IMR-90 (cell line): ENCODE results near the gene CRACR2B. TPM values are rescaled to one million over a fixed set of nuclear protein-coding genes. Genes with fewer than 3 reads are reported as not detected.

Source experiments
- ATAC-seq: fragments of 200-7000 bp; cut with Tn5 transposase; 2 replicates; pipeline ENCODE4 v1.9.1; 2020; ENCODE audit warnings: low read depth, mild to moderate bottlenecking, moderate library complexity
- BruUV-seq: library from RNA; stranded (reverse); fragments of 400-500 nt; replicated peaks from 2 replicates; lab custom pipeline; 2021; lab: Mats Ljungman, UMichigan
- CTCF ChIA-PET: fragments of 300-600 bp; formaldehyde crosslinking; extraction: SDS; loops from one replicate; lab custom pipeline; 2021; ENCODE audit warnings: antibody characterized with exemption; lab: Yijun Ruan, JAX
- POLR2A ChIA-PET: fragments of 300-600 bp; sonication (Branson Sonifier 250); formaldehyde crosslinking; loops from one replicate; lab custom pipeline; 2022; ENCODE audit warnings: antibody characterized with exemption; ENCODE audit not compliant: unreplicated experiment; lab: Charles Lee
- DNase-seq: peaks from one replicate; pipeline ENCODE4 v3.0.0; 2013
- H2AFZ ChIP-seq: replicated peaks from 2 replicates; pipeline ENCODE3; 2013; ENCODE audit warnings: low read length, mild to moderate bottlenecking; ENCODE audit not compliant: poor library complexity
- H2AK5ac ChIP-seq: 2 replicates; pipeline ENCODE4 v1.6.1; 2013; ENCODE audit warnings: low read depth, low read length, inconsistent platforms
- H2AK9ac ChIP-seq: replicated peaks from 2 replicates; pipeline ENCODE3; 2013; ENCODE audit warnings: mild to moderate bottlenecking, low read depth, low read length, moderate library complexity; ENCODE audit not compliant: poor library complexity
- H2BK120ac ChIP-seq: 2 replicates; pipeline ENCODE4 v1.6.1; 2013; ENCODE audit warnings: low read depth, low read length, inconsistent platforms
- H2BK15ac ChIP-seq: 3 replicates; pipeline ENCODE4 v1.6.1; 2013; ENCODE audit warnings: low read depth, low read length, inconsistent platforms
- H2BK20ac ChIP-seq: 2 replicates; pipeline ENCODE4 v1.6.1; 2013; ENCODE audit warnings: low read depth, mild to moderate bottlenecking, inconsistent platforms, low read length, moderate library complexity
- H2BK5ac ChIP-seq: 2 replicates; pipeline ENCODE4 v1.6.1; 2013; ENCODE audit warnings: mild to moderate bottlenecking, low read depth, low read length, inconsistent platforms; ENCODE audit not compliant: poor library complexity, severe bottlenecking
- H3K14ac ChIP-seq: replicated peaks from 2 replicates; pipeline ENCODE4 v1.6.1; 2013; ENCODE audit warnings: low read depth, low read length, inconsistent platforms
- H3K18ac ChIP-seq: 2 replicates; pipeline ENCODE4 v1.6.1; 2013; ENCODE audit warnings: low read depth, low read length, control low read depth
- H3K23ac ChIP-seq: 2 replicates; pipeline ENCODE4 v1.6.1; 2013; ENCODE audit warnings: low read depth, low read length, inconsistent platforms
- H3K27ac ChIP-seq: 2 replicates; pipeline ENCODE4 v1.5.1; 2013; ENCODE audit warnings: mild to moderate bottlenecking, control low read depth, low read length; ENCODE audit not compliant: insufficient read depth
- H3K27me3 ChIP-seq: 2 replicates; pipeline ENCODE4 v1.6.1; 2013; ENCODE audit warnings: low read length; ENCODE audit not compliant: control insufficient read depth, insufficient read depth
- H3K36me3 ChIP-seq: 2 replicates; pipeline ENCODE4 v1.6.1; 2013; ENCODE audit warnings: low read length, mixed read lengths; ENCODE audit not compliant: control insufficient read depth, insufficient read depth
- H3K4ac ChIP-seq: 2 replicates; pipeline ENCODE4 v1.6.1; 2013; ENCODE audit warnings: low read depth, low read length, inconsistent platforms
- H3K4me1 ChIP-seq: 2 replicates; pipeline ENCODE4 v1.6.1; 2013; ENCODE audit warnings: low read length, mixed read lengths; ENCODE audit not compliant: control insufficient read depth, insufficient read depth
- H3K4me2 ChIP-seq: 2 replicates; pipeline ENCODE4 v1.6.1; 2013; ENCODE audit warnings: low read depth, mild to moderate bottlenecking, control low read depth, low read length, moderate library complexity
- H3K4me3 ChIP-seq: 2 replicates; pipeline ENCODE4 v1.5.1; 2013; ENCODE audit warnings: low read depth, mild to moderate bottlenecking, control low read depth, low read length, moderate library complexity; ENCODE audit not compliant: insufficient read depth
- H3K56ac ChIP-seq: 2 replicates; pipeline ENCODE4 v1.6.1; 2013; ENCODE audit warnings: low read length, inconsistent platforms; ENCODE audit not compliant: insufficient read depth; ENCODE audit errors: extremely low read depth
- H3K79me1 ChIP-seq, 2 experiments: 2 replicates each; pipeline ENCODE4 v1.6.1; 2013; ENCODE audit warnings: low read length in 2 of 2, inconsistent platforms in 1 of 2, low read depth in 1 of 2
- H3K9ac ChIP-seq: 2 replicates; pipeline ENCODE4 v1.6.1; 2013; ENCODE audit warnings: low read depth, low read length, control low read depth
- H3K9me1 ChIP-seq: 2 replicates; pipeline ENCODE4 v1.6.1; 2013; ENCODE audit warnings: low read length, inconsistent platforms; ENCODE audit not compliant: insufficient read depth
- H3K9me3 ChIP-seq: 2 replicates; pipeline ENCODE4 v1.6.1; 2013; ENCODE audit warnings: low read length; ENCODE audit not compliant: control insufficient read depth, insufficient read depth
- H4K20me1 ChIP-seq: 2 replicates; pipeline ENCODE4 v1.6.1; 2013; ENCODE audit warnings: low read length, inconsistent platforms; ENCODE audit not compliant: insufficient read depth
- H4K5ac ChIP-seq: 2 replicates; pipeline ENCODE4 v1.6.1; 2013; ENCODE audit warnings: mild to moderate bottlenecking, low read depth, low read length, control low read depth
- H4K8ac ChIP-seq, 2 experiments: 2 replicates each; pipeline ENCODE4 v1.6.1; 2013; ENCODE audit warnings: low read depth in 2 of 2, low read length in 2 of 2, control low read depth in 1 of 2, inconsistent platforms in 1 of 2
- H4K91ac ChIP-seq: 2 replicates; pipeline ENCODE4 v1.6.1; 2013; ENCODE audit warnings: low read depth, low read length, inconsistent platforms; ENCODE audit not compliant: insufficient read depth
- BHLHE40 ChIP-seq: fragments of 150-350 bp; IDR thresholded peaks from 2 replicates; pipeline ENCODE4 v1.6.1; 2016; ENCODE audit warnings: mild to moderate bottlenecking, low read depth, low read length
- CEBPB ChIP-seq: IDR thresholded peaks from 2 replicates; pipeline ENCODE4 v1.6.1; 2012; ENCODE audit warnings: low read depth, low read length, improper control_type of control experiment
- CHD1 ChIP-seq: IDR thresholded peaks from 2 replicates; pipeline ENCODE4 v1.6.1; 2012; ENCODE audit warnings: low read depth, low read length, improper control_type of control experiment
- FOS ChIP-seq: fragments of 150-350 bp; IDR thresholded peaks from 2 replicates; pipeline ENCODE4 v1.6.1; 2016; ENCODE audit warnings: low read depth, low read length
- MAFK ChIP-seq: IDR thresholded peaks from 2 replicates; pipeline ENCODE4 v1.6.1; 2012; ENCODE audit warnings: low read depth, low read length, improper control_type of control experiment
- MAZ ChIP-seq: IDR thresholded peaks from 2 replicates; pipeline ENCODE4 v1.6.1; 2012; ENCODE audit warnings: low read depth, mild to moderate bottlenecking, low read length, improper control_type of control experiment, moderate library complexity, borderline replicate concordance
- MXI1 ChIP-seq: IDR thresholded peaks from 2 replicates; pipeline ENCODE4 v1.6.1; 2012; ENCODE audit warnings: low read depth, mild to moderate bottlenecking, low read length, moderate library complexity, borderline replicate concordance
- NFE2L2 ChIP-seq: fragments of 150-350 bp; IDR thresholded peaks from 2 replicates; pipeline ENCODE4 v1.6.1; 2016; ENCODE audit warnings: low read depth, mild to moderate bottlenecking, low read length
- POLR2A ChIP-seq: IDR thresholded peaks from 2 replicates; pipeline ENCODE4 v1.6.1; 2012; ENCODE audit warnings: mild to moderate bottlenecking, low read depth, low read length
- RAD21 ChIP-seq: IDR thresholded peaks from 2 replicates; pipeline ENCODE4 v1.6.1; 2012; ENCODE audit warnings: low read length, improper control_type of control experiment
- SMC3 ChIP-seq: fragments of 150-350 bp; IDR thresholded peaks from 2 replicates; pipeline ENCODE4 v1.6.1; 2016; ENCODE audit warnings: low read depth, mild to moderate bottlenecking, antibody characterized with exemption, low read length, moderate library complexity
- WGBS, 2 experiments: methylation state at CpG; one replicate each; pipeline versions ENCODE4 v1.1.5 to v1.1.7; 2013; ENCODE audit warnings: missing lambda C conversion rate in 2 of 2; ENCODE audit not compliant: insufficient read length in 1 of 2; ENCODE audit errors: extremely low coverage in 2 of 2; 5-methylcytosine and 5-hydroxymethylcytosine counted together
- dilution Hi-C: fragments of 300-500 bp; cut with HindIII; formaldehyde crosslinking; loops from one replicate; pipeline ENCODE4 v1.14.3; 2018; ENCODE audit warnings: low sequenced_read_pairs; ENCODE audit not compliant: unreplicated experiment
- in situ Hi-C: fragments of 300-500 bp; cut with MboI; formaldehyde crosslinking; loops from 3 replicates; pipeline ENCODE4 v1.14.3; 2019; ENCODE audit warnings: low sequenced_read_pairs, inconsistent platforms, mixed read lengths
- intact Hi-C: fragments of 100-400 bp; cut with micrococcal nuclease; formaldehyde crosslinking; loops from 2 replicates; pipeline ENCODE4 v1.10.0; 2022
- polyA plus RNA-seq, 3 experiments: library from polyadenylated mRNA; depleted of rRNA; stranded (reverse); fragments of >200 nt; gene quantifications; 2 replicates each; pipeline ENCODE4 v1.2.3, GENCODE V29; 2012; ENCODE audit warnings: low replicate concordance in 1 of 3
- total RNA-seq: library from RNA; depleted of rRNA; stranded (reverse); fragments of >200 nt; gene quantifications from 2 replicates; pipeline ENCODE4 v1.2.3, GENCODE V29; 2012
- TF ChIP-seq, protein P1 (sequence below): fragments of 150-350 bp; IDR thresholded peaks from 2 replicates; pipeline ENCODE4 v1.6.1; 2016; ENCODE audit warnings: low read depth, mild to moderate bottlenecking, low read length, moderate library complexity, borderline replicate concordance
- TF ChIP-seq, protein P2 (sequence below): fragments of 150-350 bp; IDR thresholded peaks from 2 replicates; pipeline ENCODE4 v1.6.1; 2017; ENCODE audit warnings: mild to moderate bottlenecking, antibody characterized with exemption, low read length, low read depth
- TF ChIP-seq, protein P3 (sequence below): conservative IDR thresholded peaks from 2 replicates; pipeline ENCODE4 v1.5.1; 2012; ENCODE audit warnings: mild to moderate bottlenecking, low read depth, low read length, improper control_type of control experiment

The CRACR2B gene
- total and polyA plus RNA-seq, 2 of the 4 experiments (the other 2 are of a cell fraction), result 0.54 to 2.5 TPM

DNA sequence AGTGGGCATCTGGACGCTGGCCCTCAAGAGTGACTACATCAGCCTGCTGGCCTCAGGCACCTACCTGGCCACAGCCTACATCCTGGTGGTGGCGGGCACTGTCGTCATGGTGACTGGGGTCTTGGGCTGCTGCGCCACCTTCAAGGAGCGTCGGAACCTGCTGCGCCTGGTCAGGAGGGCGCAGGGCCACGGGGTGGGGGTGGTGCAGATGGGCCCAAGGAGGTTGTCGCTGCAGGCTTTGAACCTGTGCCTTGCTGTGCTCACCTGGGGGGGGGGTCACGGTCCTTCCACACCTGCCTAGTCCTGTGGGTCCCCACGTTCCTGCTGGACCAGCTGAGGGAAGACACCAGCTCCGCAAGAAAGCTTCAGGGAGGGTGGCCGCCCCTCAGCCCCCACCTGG is 8.6 kb downstream of the CRACR2B start (continued):
- no peak for TF ChIP-seq CEBPB

DNA sequence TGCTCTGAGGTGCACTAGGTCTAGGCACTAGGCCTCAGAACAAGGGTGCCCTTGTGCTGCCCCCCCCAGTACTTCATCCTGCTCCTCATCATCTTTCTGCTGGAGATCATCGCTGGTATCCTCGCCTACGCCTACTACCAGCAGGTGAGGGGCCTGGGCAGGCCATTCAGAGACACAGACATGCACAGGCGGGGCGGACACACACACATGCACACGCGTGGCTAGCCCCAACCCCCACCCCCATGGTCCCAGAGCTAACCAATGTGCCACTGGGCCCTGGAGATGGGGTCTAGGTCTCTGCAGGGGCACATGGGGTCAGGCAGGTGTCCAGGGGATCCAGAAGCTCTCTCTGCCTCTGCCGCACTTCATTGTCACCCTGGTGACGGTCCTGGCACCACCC is 9.0 kb downstream of the CRACR2B start:
- no peak overlapping the region for H3K27ac ChIP-seq
- peak overlapping the region; percentile 82 for H2AK9ac ChIP-seq
- peaks cover 19 to 81% of the 10 kb centered on the region in 2 experiments; a peak in 3 of 4 replicates for H3K79me1 ChIP-seq
- no peak overlapping the region for H3K18ac ChIP-seq
- no peak overlapping the region for H4K5ac ChIP-seq
- no peak overlapping the region for H3K14ac ChIP-seq
- H2BK5ac ChIP-seq, result no peak overlapping the region
- H3K4me2 ChIP-seq, result no peak overlapping the region
- H3K4ac ChIP-seq, result no peak overlapping the region
- no peak overlapping the region for H3K23ac ChIP-seq
- intact Hi-C loops, result no loop called here
- no peak for ATAC-seq
- H3K9me1 ChIP-seq, result peaks cover 29% of the 10 kb centered on the region
- H3K9me3 ChIP-seq, result no peaks in the 10 kb centered on the region
- in situ Hi-C loops, result no loop called here
- H2AFZ ChIP-seq, result peak overlapping the region; percentile 10
- no peak overlapping the region for H3K4me3 ChIP-seq
- no peak overlapping the region for H4K8ac ChIP-seq
- H3K56ac ChIP-seq, result no peak overlapping the region
- H3K4me1 ChIP-seq, result peaks cover 31% of the 10 kb centered on the region
- no TSS peak for BruUV-seq
- POLR2A ChIA-PET, result interaction anchor here (0.6 kb wide), 1 partner anchor 18 kb away, joined by 4 read pairs; the partner anchor contains the start of gene PNPLA2
- DNase-seq, result no peak
- H3K27me3 ChIP-seq, result no peaks in the 10 kb centered on the region
- CTCF ChIA-PET, result interaction anchor here (0.7 kb wide), 1 partner anchor 10 kb away, joined by 3 read pairs; no protein-coding TSS in a partner anchor
- no peak overlapping the region for H4K91ac ChIP-seq
- H3K36me3 ChIP-seq, result peaks cover 52% of the 10 kb centered on the region
- dilution Hi-C loops, result no loop called here
- no peak overlapping the region for H2BK20ac ChIP-seq
- peaks cover 84% of the 10 kb centered on the region for H4K20me1 ChIP-seq
- no peak overlapping the region for H2BK15ac ChIP-seq
- H2AK5ac ChIP-seq, result no peak overlapping the region
- no peak overlapping the region for H2BK120ac ChIP-seq
- no peak overlapping the region for H3K9ac ChIP-seq
- WGBS, 2 experiments, result 88% methylated on average over 3 of the region's 9 CpGs; no CpG with 5 or more reads in 1 of the 2 experiments
- TF ChIP-seq, protein P1, sequence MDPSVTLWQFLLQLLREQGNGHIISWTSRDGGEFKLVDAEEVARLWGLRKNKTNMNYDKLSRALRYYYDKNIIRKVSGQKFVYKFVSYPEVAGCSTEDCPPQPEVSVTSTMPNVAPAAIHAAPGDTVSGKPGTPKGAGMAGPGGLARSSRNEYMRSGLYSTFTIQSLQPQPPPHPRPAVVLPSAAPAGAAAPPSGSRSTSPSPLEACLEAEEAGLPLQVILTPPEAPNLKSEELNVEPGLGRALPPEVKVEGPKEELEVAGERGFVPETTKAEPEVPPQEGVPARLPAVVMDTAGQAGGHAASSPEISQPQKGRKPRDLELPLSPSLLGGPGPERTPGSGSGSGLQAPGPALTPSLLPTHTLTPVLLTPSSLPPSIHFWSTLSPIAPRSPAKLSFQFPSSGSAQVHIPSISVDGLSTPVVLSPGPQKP, result no peak
- TF ChIP-seq BHLHE40 (no peak), POLR2A (no peak), MAZ (no peak), SMC3 (no peak), FOS (no peak), CHD1 (no peak), MAFK (no peak), NFE2L2 (no peak), MXI1 (no peak), RAD21 (no peak), CEBPB (no peak)
- TF ChIP-seq, protein P2, sequence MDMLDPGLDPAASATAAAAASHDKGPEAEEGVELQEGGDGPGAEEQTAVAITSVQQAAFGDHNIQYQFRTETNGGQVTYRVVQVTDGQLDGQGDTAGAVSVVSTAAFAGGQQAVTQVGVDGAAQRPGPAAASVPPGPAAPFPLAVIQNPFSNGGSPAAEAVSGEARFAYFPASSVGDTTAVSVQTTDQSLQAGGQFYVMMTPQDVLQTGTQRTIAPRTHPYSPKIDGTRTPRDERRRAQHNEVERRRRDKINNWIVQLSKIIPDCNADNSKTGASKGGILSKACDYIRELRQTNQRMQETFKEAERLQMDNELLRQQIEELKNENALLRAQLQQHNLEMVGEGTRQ, result no peak
- TF ChIP-seq, protein P3, sequence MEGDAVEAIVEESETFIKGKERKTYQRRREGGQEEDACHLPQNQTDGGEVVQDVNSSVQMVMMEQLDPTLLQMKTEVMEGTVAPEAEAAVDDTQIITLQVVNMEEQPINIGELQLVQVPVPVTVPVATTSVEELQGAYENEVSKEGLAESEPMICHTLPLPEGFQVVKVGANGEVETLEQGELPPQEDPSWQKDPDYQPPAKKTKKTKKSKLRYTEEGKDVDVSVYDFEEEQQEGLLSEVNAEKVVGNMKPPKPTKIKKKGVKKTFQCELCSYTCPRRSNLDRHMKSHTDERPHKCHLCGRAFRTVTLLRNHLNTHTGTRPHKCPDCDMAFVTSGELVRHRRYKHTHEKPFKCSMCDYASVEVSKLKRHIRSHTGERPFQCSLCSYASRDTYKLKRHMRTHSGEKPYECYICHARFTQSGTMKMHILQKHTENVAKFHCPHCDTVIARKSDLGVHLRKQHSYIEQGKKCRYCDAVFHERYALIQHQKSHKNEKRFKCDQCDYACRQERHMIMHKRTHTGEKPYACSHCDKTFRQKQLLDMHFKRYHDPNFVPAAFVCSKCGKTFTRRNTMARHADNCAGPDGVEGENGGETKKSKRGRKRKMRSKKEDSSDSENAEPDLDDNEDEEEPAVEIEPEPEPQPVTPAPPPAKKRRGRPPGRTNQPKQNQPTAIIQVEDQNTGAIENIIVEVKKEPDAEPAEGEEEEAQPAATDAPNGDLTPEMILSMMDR, result no peak
